Measurements from ENCODE around the gene TMEM79. TPM values are rescaled to one million over a fixed set of nuclear protein-coding genes. Genes with fewer than 3 reads are reported as not detected.

The TMEM79 gene
- total RNA-seq, 1 experiment from 2014 or later = 5.5 TPM

- H3K9me3 ChIP-seq (ENCODE audit: control insufficient read depth, insufficient read depth, low read depth, low read length) = no peaks in the 10 kb centered on the region
- ChIA-PET POLR2A (no interaction called here), CTCF (no interaction called here)
- H3K27me3 ChIP-seq (ENCODE audit: control insufficient read depth, insufficient read depth, low read length) = no peaks in the 10 kb centered on the region
- intact Hi-C loops (cut with micrococcal nuclease; ENCODE audit: unreplicated experiment) (no loop called here), in situ Hi-C loops (cut with HindIII; ENCODE audit: low pct_unique_long_range_greater_than_20kb, low sequenced_read_pairs) (no loop called here)
- no peak overlapping the region for H3K4me3 ChIP-seq (ENCODE audit: low read depth in 2 of 2, low read length in 2 of 2)
- H3K36me3 ChIP-seq (ENCODE audit: control insufficient read depth, insufficient read depth, low read length) = peaks cover 7% of the 10 kb centered on the region; the same call in 1 of the 2 replicates
- no TSS peak for BruUV-seq (replicated peaks)
- ATAC-seq (no peak), DNase-seq (ENCODE audit: low read depth, low spot score) (no peak)
- H3K4me1 ChIP-seq (ENCODE audit: control insufficient read depth, insufficient read depth, low read length) = peaks cover 14% of the 10 kb centered on the region
- no peak overlapping the region for H3K27ac ChIP-seq (ENCODE audit: low read length)
- TF ChIP-seq SIN3A (IDR thresholded peaks at IDR 0.05; ENCODE audit: borderline replicate concordance, insufficient read depth, low read depth, low read length) (no peak), REST (IDR thresholded peaks at IDR 0.05; ENCODE audit: insufficient read depth in 1 of 2, low read depth in 2 of 2, low read length in 1 of 2) (no peak)
Observed at GRCh38 chr1:156284757-156285156, 632 bp downstream of the TMEM79 start.

- H3K36me3 ChIP-seq (ENCODE audit: control insufficient read depth, insufficient read depth, low read length) = peaks cover 5% of the 10 kb centered on the region; the same call in 1 of the 2 replicates
- no peak overlapping the region for H3K4me3 ChIP-seq (ENCODE audit: low read depth in 2 of 2, low read length in 2 of 2)
- DNase-seq (ENCODE audit: low read depth, low spot score) (no peak), ATAC-seq (no peak)
- H3K9me3 ChIP-seq (ENCODE audit: control insufficient read depth, insufficient read depth, low read depth, low read length) = no peaks in the 10 kb centered on the region
- H3K27ac ChIP-seq (ENCODE audit: low read length) = no peak overlapping the region
- TF ChIP-seq SIN3A (IDR thresholded peaks at IDR 0.05; ENCODE audit: borderline replicate concordance, insufficient read depth, low read depth, low read length) (no peak), TCF7L2 (IDR thresholded peaks at IDR 0.05; ENCODE audit: low read depth, low read length) (no peak), CTCF (IDR thresholded peaks at IDR 0.05) (no peak), REST (IDR thresholded peaks at IDR 0.05; ENCODE audit: insufficient read depth in 1 of 2, low read depth in 2 of 2, low read length in 1 of 2) (no peak), POLR2AphosphoS5 (IDR thresholded peaks at IDR 0.05; ENCODE audit: low read depth, low read length) (no peak)
- H3K4me1 ChIP-seq (ENCODE audit: control insufficient read depth, insufficient read depth, low read length) = peaks cover 14% of the 10 kb centered on the region
- no TSS peak for BruUV-seq (replicated peaks)
- in situ Hi-C loops (cut with HindIII; ENCODE audit: low pct_unique_long_range_greater_than_20kb, low sequenced_read_pairs) (no loop called here), intact Hi-C loops (cut with micrococcal nuclease; ENCODE audit: unreplicated experiment) (no loop called here)
- H3K27me3 ChIP-seq (ENCODE audit: control insufficient read depth, insufficient read depth, low read length) = no peaks in the 10 kb centered on the region
- POLR2A ChIA-PET = no interaction called here
- CTCF ChIA-PET = interaction anchor here (0.5 kb wide), 1 partner anchor 212 kb away, joined by 3 read pairs; no protein-coding TSS in a partner anchor
Observed at GRCh38 chr1:156285437-156285836, 1.3 kb downstream of the TMEM79 start.

All from Panc1 (cell line).